Ascending aorta (tissue), 2 donors: Measurements from ENCODE around the gene ELFN1. TPM values are rescaled to one million over a fixed set of nuclear protein-coding genes. Genes with fewer than 3 reads are reported as not detected.

Source experiments
- DNase-seq, 2 donors: peaks; one replicate each; pipeline ENCODE4 v3.0.0-alpha.2; 2019; ENCODE audit warnings: low spot score in 2 of 2
- H3K27ac ChIP-seq, 2 donors: fragments of 200-600 bp; sonication (generic); one replicate each; pipeline ENCODE4 v1.5.1; 2016 to 2017; ENCODE audit warnings: mild to moderate bottlenecking in 1 of 2
- H3K27me3 ChIP-seq: fragments of 200-600 bp; sonication (generic); one replicate; pipeline ENCODE4 v1.5.1; 2017
- H3K36me3 ChIP-seq, 2 donors: fragments of 200-600 bp; sonication (generic); one replicate each; pipeline ENCODE4 v1.5.1; 2016
- H3K4me1 ChIP-seq, 2 donors: fragments of 200-600 bp; sonication (generic); one replicate each; pipeline ENCODE4 v1.5.1; 2016 to 2017; ENCODE audit warnings: mild to moderate bottlenecking in 1 of 2
- H3K4me3 ChIP-seq, 2 donors: fragments of 200-600 bp; sonication (generic); one replicate each; pipeline ENCODE4 v1.5.1; 2016 to 2017; ENCODE audit warnings: mild to moderate bottlenecking in 1 of 2
- H3K9me3 ChIP-seq, 2 donors: fragments of 200-600 bp; sonication (generic); one replicate each; pipeline ENCODE4 v1.5.1; 2016
- CTCF ChIP-seq, 3 experiments: fragments of 200-600 bp in 2 of 3; fragments of 450-650 bp in 1 of 3; sonication (generic) in 2 of 3; IDR thresholded peaks; one replicate each; pipeline ENCODE4 v1.5.1; 2016 to 2019; ENCODE audit warnings: antibody characterized with exemption in 3 of 3, mild to moderate bottlenecking in 1 of 3, moderate library complexity in 1 of 3
- intact Hi-C: fragments of 100-400 bp; cut with DNase I; formaldehyde crosslinking; loops from one replicate; pipeline ENCODE4 v1.15.1; 2023
- total RNA-seq: library from RNA; depleted of rRNA; stranded (reverse); fragments of >200 nt; gene quantifications from one replicate; pipeline ENCODE4 v1.1.0, GENCODE V29; 2016

The ELFN1 gene
- total RNA-seq, 1 donor from 2014 or later: 7.3 TPM

DNA sequence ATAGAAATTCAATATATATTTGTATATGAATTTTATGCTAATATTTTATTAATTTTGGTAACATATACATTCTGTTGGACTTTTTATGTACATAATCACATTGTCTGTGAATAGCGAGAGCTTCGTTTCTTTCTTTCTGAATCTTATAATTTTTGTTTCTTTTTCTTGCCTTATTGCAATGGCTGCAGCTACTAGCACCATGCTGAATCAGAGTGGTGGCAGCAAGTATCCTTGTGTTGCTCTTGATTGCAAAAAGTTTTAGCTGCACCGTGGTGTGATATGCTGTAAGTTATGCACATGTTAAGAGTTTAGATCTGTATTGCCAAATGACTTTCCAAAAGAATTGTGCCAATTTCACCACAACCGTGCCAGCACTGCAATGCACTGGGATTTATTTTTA, 32.6 kb downstream of the ELFN1 start:
- no peak for TF ChIP-seq CTCF (IDR thresholded peaks at IDR 0.05)
- intact Hi-C loops: no loop called here
- H3K27ac ChIP-seq: no peak overlapping the region
- no peaks in the 10 kb centered on the region for H3K4me1 ChIP-seq
- H3K27me3 ChIP-seq: no peaks in the 10 kb centered on the region
- no peak for DNase-seq
- peaks cover 0 to 16% of the 10 kb centered on the region in 2 donors for H3K9me3 ChIP-seq
- no peak overlapping the region for H3K4me3 ChIP-seq
- H3K36me3 ChIP-seq: no peaks in the 10 kb centered on the region

GRCh38 chr7:1703441-1703840, 33.4 kb downstream of the ELFN1 start:
- H3K9me3 ChIP-seq: peaks cover 0 to 16% of the 10 kb centered on the region in 2 donors
- TF ChIP-seq CTCF (IDR thresholded peaks at IDR 0.05): no peak
- DNase-seq: peak in 1 of 2 donors; percentile 28
- no peak overlapping the region for H3K27ac ChIP-seq
- no peak overlapping the region for H3K4me3 ChIP-seq
- no peaks in the 10 kb centered on the region for H3K27me3 ChIP-seq
- no peaks in the 10 kb centered on the region for H3K36me3 ChIP-seq
- intact Hi-C loops: no loop called here
- H3K4me1 ChIP-seq: no peaks in the 10 kb centered on the region

GRCh38 chr7:1703871-1704810, 34.1 kb downstream of the ELFN1 start:
- H3K27ac ChIP-seq: no peak overlapping the region
- H3K27me3 ChIP-seq: no peaks in the 10 kb centered on the region
- intact Hi-C loops: no loop called here
- no peaks in the 10 kb centered on the region for H3K4me1 ChIP-seq
- peak; percentile 3 to 48 for DNase-seq
- no peak for TF ChIP-seq CTCF (IDR thresholded peaks at IDR 0.05)
- H3K4me3 ChIP-seq: no peak overlapping the region
- H3K36me3 ChIP-seq: no peaks in the 10 kb centered on the region
- H3K9me3 ChIP-seq: peaks cover 0 to 16% of the 10 kb centered on the region in 2 donors

GRCh38 chr7:1704811-1705738, 35.0 kb downstream of the ELFN1 start:
- no peak for TF ChIP-seq CTCF (IDR thresholded peaks at IDR 0.05)
- Histone ChIP-seq H3K27me3 (no peaks in the 10 kb centered on the region), H3K4me3 (no peak overlapping the region), H3K9me3 (peaks cover 4 to 20% of the 10 kb centered on the region in 2 donors), H3K36me3 (no peaks in the 10 kb centered on the region), H3K27ac (no peak overlapping the region), H3K4me1 (no peaks in the 10 kb centered on the region)
- intact Hi-C loops: no loop called here
- peak; percentile 4 to 51 for DNase-seq

DNA sequence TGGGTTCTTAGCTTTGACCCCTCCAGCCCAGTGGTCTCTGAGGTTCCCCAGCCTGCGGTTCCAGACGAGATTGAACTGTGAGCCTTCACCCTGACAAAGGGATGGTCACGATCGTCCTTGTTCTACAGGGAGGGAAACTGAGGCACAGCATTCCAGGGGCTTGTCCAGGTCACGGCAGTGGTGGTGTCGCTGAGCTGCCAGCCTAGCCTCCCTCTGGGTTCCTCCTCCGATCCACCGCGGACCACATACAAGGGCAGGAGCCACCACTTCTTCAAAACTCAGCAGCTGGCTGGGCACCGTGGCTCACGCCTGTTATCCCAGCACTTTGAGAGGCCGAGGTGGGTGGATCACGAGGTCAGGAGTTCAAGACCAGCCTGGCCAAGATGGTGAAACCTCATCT, 35.8 kb downstream of the ELFN1 start:
- no peak for TF ChIP-seq CTCF (IDR thresholded peaks at IDR 0.05)
- peak in 1 of 2 donors; percentile 51 for DNase-seq
- Histone ChIP-seq H3K27ac (no peak overlapping the region), H3K9me3 (peaks cover 4 to 21% of the 10 kb centered on the region in 2 donors), H3K4me3 (no peak overlapping the region), H3K4me1 (no peaks in the 10 kb centered on the region), H3K36me3 (no peaks in the 10 kb centered on the region), H3K27me3 (no peaks in the 10 kb centered on the region)
- intact Hi-C loops: no loop called here
